MM.1S (cell line): ENCODE results near the gene GRK1.

ENCODE experiments used
- DNase-seq: peaks from one replicate; pipeline ENCODE4 v3.0.0-alpha.2; 2015
- H2AFZ ChIP-seq: fragments of 300-600 bp; sonication (generic); 2 replicates; pipeline ENCODE4 v1.6.0; 2016; ENCODE audit warnings: antibody characterized with exemption, low read length
- H3F3A ChIP-seq: fragments of 300-600 bp; sonication (generic); 2 replicates; pipeline ENCODE4 v1.6.1; 2016; ENCODE audit warnings: mild to moderate bottlenecking, antibody characterized with exemption, low read length, moderate library complexity, mixed read lengths; ENCODE audit not compliant: insufficient read depth
- H3K27ac ChIP-seq: fragments of 300-600 bp; sonication (generic); 2 replicates; pipeline ENCODE4 v1.5.1; 2016; ENCODE audit warnings: mild to moderate bottlenecking, low read length
- H3K27me3 ChIP-seq: fragments of 300-600 bp; sonication (generic); replicated peaks from 2 replicates; pipeline ENCODE4 v1.6.0; 2016; ENCODE audit warnings: low read length; ENCODE audit not compliant: insufficient read depth
- H3K36me3 ChIP-seq: fragments of 300-600 bp; sonication (generic); replicated peaks from 2 replicates; pipeline ENCODE4 v1.6.1; 2016; ENCODE audit warnings: mild to moderate bottlenecking, low read length, mixed read lengths; ENCODE audit not compliant: insufficient read depth
- H3K4me1 ChIP-seq: fragments of 300-600 bp; sonication (generic); 2 replicates; pipeline ENCODE4 v1.6.1; 2016; ENCODE audit warnings: low read length, mixed read lengths
- H3K4me2 ChIP-seq: fragments of 300-600 bp; sonication (generic); 2 replicates; pipeline ENCODE4 v1.6.0; 2016; ENCODE audit warnings: low read depth, low read length
- H3K4me3 ChIP-seq: fragments of 300-600 bp; sonication (generic); 2 replicates; pipeline ENCODE4 v1.5.1; 2016; ENCODE audit warnings: low read length, mixed read lengths
- H3K79me2 ChIP-seq: fragments of 300-600 bp; sonication (generic); 2 replicates; pipeline ENCODE4 v1.6.1; 2016; ENCODE audit warnings: mixed run types, low read length, mixed read lengths
- H3K9ac ChIP-seq: fragments of 300-600 bp; sonication (generic); 2 replicates; pipeline ENCODE4 v1.6.1; 2016; ENCODE audit warnings: low read length, mixed read lengths
- H3K9me2 ChIP-seq: fragments of 300-600 bp; sonication (generic); replicated peaks from 2 replicates; pipeline ENCODE4 v1.6.1; 2016; ENCODE audit warnings: mild to moderate bottlenecking, low read length, mixed read lengths; ENCODE audit not compliant: insufficient read depth
- H3K9me3 ChIP-seq: fragments of 300-600 bp; sonication (generic); replicated peaks from 2 replicates; pipeline ENCODE4 v1.6.1; 2016; ENCODE audit warnings: mild to moderate bottlenecking, low read length, mixed read lengths; ENCODE audit not compliant: insufficient read depth
- H4K20me1 ChIP-seq: fragments of 300-600 bp; sonication (generic); 2 replicates; pipeline ENCODE4 v1.6.1; 2016; ENCODE audit warnings: mild to moderate bottlenecking, low read length, moderate library complexity, mixed read lengths; ENCODE audit not compliant: insufficient read depth
- CTCF ChIP-seq: fragments of 300-600 bp; sonication (generic); IDR thresholded peaks from 2 replicates; pipeline ENCODE4 v1.5.1; 2016; ENCODE audit warnings: antibody characterized with exemption, low read length, mixed read lengths
- EZH2 ChIP-seq: fragments of 300-600 bp; sonication (generic); optimal IDR thresholded peaks from 2 replicates; pipeline ENCODE3; 2017; ENCODE audit warnings: low read depth, mild to moderate bottlenecking, antibody characterized with exemption, low read length, mixed read lengths
- EZH2phosphoT487 ChIP-seq: fragments of 300-600 bp; sonication (generic); IDR thresholded peaks from 2 replicates; pipeline ENCODE4 v1.6.1; 2018; ENCODE audit warnings: antibody characterized with exemption, low read length

Gene GRK1

GRCh38 chr13:113666329-113666670, 719 bp upstream of the GRK1 start:
- H3K79me2 ChIP-seq: no peaks in the 10 kb centered on the region
- no peaks in the 10 kb centered on the region for H4K20me1 ChIP-seq
- no peak overlapping the region for H3K4me2 ChIP-seq
- H3K4me1 ChIP-seq: no peaks in the 10 kb centered on the region
- peaks cover 23% of the 10 kb centered on the region for H3K27me3 ChIP-seq
- TF ChIP-seq EZH2phosphoT487 (no peak), CTCF (no peak)
- no peak overlapping the region for H2AFZ ChIP-seq
- peaks cover 7% of the 10 kb centered on the region; the same call in 1 of the 2 replicates for H3F3A ChIP-seq
- H3K27ac ChIP-seq: no peak overlapping the region
- DNase-seq: no peak
- no peaks in the 10 kb centered on the region for H3K9me2 ChIP-seq
- no peak overlapping the region for H3K4me3 ChIP-seq
- no peak overlapping the region for H3K9ac ChIP-seq
- no peaks in the 10 kb centered on the region for H3K36me3 ChIP-seq
- H3K9me3 ChIP-seq: no peaks in the 10 kb centered on the region

GRCh38 chr13:113667771-113668490, 912 bp downstream of the GRK1 start:
- DNase-seq: no peak
- Histone ChIP-seq H3K9me2 (no peaks in the 10 kb centered on the region), H4K20me1 (no peaks in the 10 kb centered on the region), H3F3A (peaks cover 7% of the 10 kb centered on the region; the same call in 1 of the 2 replicates), H3K9ac (no peak overlapping the region), H3K27ac (no peak overlapping the region), H3K4me2 (no peak overlapping the region), H3K79me2 (no peaks in the 10 kb centered on the region), H3K36me3 (no peaks in the 10 kb centered on the region), H2AFZ (no peak overlapping the region), H3K4me1 (no peaks in the 10 kb centered on the region), H3K9me3 (no peaks in the 10 kb centered on the region), H3K4me3 (no peak overlapping the region), H3K27me3 (peaks cover 23% of the 10 kb centered on the region)
- no peak for TF ChIP-seq CTCF
- no peak for TF ChIP-seq EZH2phosphoT487
- no peak for TF ChIP-seq EZH2

GRCh38 chr13:113668491-113668971, 1.5 kb downstream of the GRK1 start:
- Histone ChIP-seq H4K20me1 (no peaks in the 10 kb centered on the region), H3K9ac (no peak overlapping the region), H3K27me3 (peaks cover 23% of the 10 kb centered on the region), H3K4me3 (no peak overlapping the region), H3K4me1 (no peaks in the 10 kb centered on the region), H3K4me2 (no peak overlapping the region), H3K9me3 (no peaks in the 10 kb centered on the region), H3K79me2 (no peaks in the 10 kb centered on the region), H3K36me3 (no peaks in the 10 kb centered on the region), H3F3A (peaks cover 7% of the 10 kb centered on the region; the same call in 1 of the 2 replicates), H3K27ac (no peak overlapping the region), H2AFZ (no peak overlapping the region), H3K9me2 (no peaks in the 10 kb centered on the region)
- DNase-seq: no peak
- no peak for TF ChIP-seq EZH2
- no peak for TF ChIP-seq EZH2phosphoT487
- no peak for TF ChIP-seq CTCF
